Osteoblast (primary cell): ENCODE data around the gene BORCS5. TPM values are rescaled to one million over a fixed set of nuclear protein-coding genes. Genes with fewer than 3 reads are reported as not detected.

Experiments used
- DNase-seq: peaks from one replicate; pipeline ENCODE4 v3.0.0; 2011; ENCODE audit warnings: low spot score, mixed read lengths; ENCODE audit not compliant: insufficient read length; ENCODE audit errors: missing footprints
- H2AFZ ChIP-seq: 2 replicates; pipeline ENCODE4 v1.6.0; 2011; ENCODE audit warnings: mild to moderate bottlenecking, low read length
- H3K27ac ChIP-seq: 2 replicates; pipeline ENCODE4 v1.5.1; 2011; ENCODE audit warnings: mild to moderate bottlenecking, low read depth, low read length, moderate library complexity
- H3K27me3 ChIP-seq: 2 replicates; pipeline ENCODE4 v1.6.0; 2012; ENCODE audit warnings: mild to moderate bottlenecking, control low read depth, inconsistent platforms, low read length, moderate library complexity; ENCODE audit not compliant: insufficient read depth
- H3K36me3 ChIP-seq: 2 replicates; pipeline ENCODE4 v1.5.1; 2011; ENCODE audit warnings: mild to moderate bottlenecking, low read length, control low read depth, moderate library complexity; ENCODE audit not compliant: insufficient read depth
- H3K4me1 ChIP-seq: 2 replicates; pipeline ENCODE4 v1.5.1; 2011; ENCODE audit warnings: mild to moderate bottlenecking, low read length, control low read depth, moderate library complexity; ENCODE audit not compliant: insufficient read depth
- H3K4me2 ChIP-seq: 2 replicates; pipeline ENCODE4 v1.6.0; 2011; ENCODE audit warnings: mild to moderate bottlenecking, low read length; ENCODE audit not compliant: insufficient read depth
- H3K4me3 ChIP-seq: fragments of 200-600 bp; sonication (generic); 3 replicates; pipeline ENCODE4 v1.5.1; 2012; ENCODE audit warnings: mild to moderate bottlenecking, low read length, inconsistent platforms; ENCODE audit not compliant: insufficient read depth
- H3K79me2 ChIP-seq: 2 replicates; pipeline ENCODE4 v1.6.0; 2012; ENCODE audit warnings: mild to moderate bottlenecking, low read length, control low read depth, inconsistent platforms; ENCODE audit not compliant: insufficient read depth
- H3K9me3 ChIP-seq: 2 replicates; pipeline ENCODE4 v1.5.1; 2011; ENCODE audit warnings: low read depth, low read length, control low read depth
- H4K20me1 ChIP-seq: 2 replicates; pipeline ENCODE4 v1.6.0; 2012; ENCODE audit warnings: mild to moderate bottlenecking, low read length, control low read depth; ENCODE audit not compliant: insufficient read depth
- CTCF ChIP-seq: IDR thresholded peaks from 2 replicates; pipeline ENCODE4 v1.5.1; 2011; ENCODE audit warnings: mild to moderate bottlenecking, low read depth, low read length, moderate library complexity; ENCODE audit errors: extremely low read depth
- total RNA-seq: library from RNA; depleted of rRNA; stranded (reverse); fragments of >200 nt; gene quantifications from 2 replicates; pipeline ENCODE4 v1.2.3, GENCODE V29; 2012

Gene BORCS5
- total RNA-seq, 1 donor = 14.8 TPM

GRCh38 chr12:12511895-12512711, 155.2 kb downstream of the BORCS5 start:
- no peak overlapping the region for H2AFZ ChIP-seq
- TF ChIP-seq CTCF = no peak
- no peak for DNase-seq
- no peaks in the 10 kb centered on the region for H3K79me2 ChIP-seq
- H3K36me3 ChIP-seq = no peaks in the 10 kb centered on the region
- no peak overlapping the region for H3K27ac ChIP-seq
- peaks cover 32% of the 10 kb centered on the region for H3K4me1 ChIP-seq
- no peak overlapping the region for H3K4me3 ChIP-seq
- H4K20me1 ChIP-seq = no peaks in the 10 kb centered on the region
- no peak overlapping the region for H3K4me2 ChIP-seq
- no peaks in the 10 kb centered on the region for H3K27me3 ChIP-seq
- no peaks in the 10 kb centered on the region for H3K9me3 ChIP-seq

- no peaks in the 10 kb centered on the region for H3K27me3 ChIP-seq
- peaks cover 25% of the 10 kb centered on the region for H3K4me1 ChIP-seq
- H3K4me2 ChIP-seq = no peak overlapping the region
- TF ChIP-seq CTCF = no peak
- H3K4me3 ChIP-seq = no peak overlapping the region
- no peak overlapping the region for H3K27ac ChIP-seq
- no peak overlapping the region for H2AFZ ChIP-seq
- no peak for DNase-seq
- H3K36me3 ChIP-seq = peaks cover 3% of the 10 kb centered on the region
- no peaks in the 10 kb centered on the region for H4K20me1 ChIP-seq
- no peaks in the 10 kb centered on the region for H3K9me3 ChIP-seq
- H3K79me2 ChIP-seq = no peaks in the 10 kb centered on the region
These were observed 156.6 kb downstream of the BORCS5 start for GRCh38 chr12:12513416-12514006.

- Histone ChIP-seq H3K4me1 (no peaks in the 10 kb centered on the region), H3K27ac (no peak overlapping the region), H3K79me2 (no peaks in the 10 kb centered on the region), H3K27me3 (no peaks in the 10 kb centered on the region), H3K36me3 (peaks cover 8% of the 10 kb centered on the region), H3K9me3 (no peaks in the 10 kb centered on the region), H3K4me2 (no peak overlapping the region), H3K4me3 (no peak overlapping the region), H4K20me1 (no peaks in the 10 kb centered on the region), H2AFZ (no peak overlapping the region)
- DNase-seq = no peak
- TF ChIP-seq CTCF = no peak
These were observed 161.6 kb downstream of the BORCS5 start for GRCh38 chr12:12518464-12518845.

- no peak overlapping the region for H3K4me2 ChIP-seq
- no peak overlapping the region for H3K4me3 ChIP-seq
- no peak for TF ChIP-seq CTCF
- DNase-seq = no peak
- H3K27ac ChIP-seq = no peak overlapping the region
- H3K36me3 ChIP-seq = peaks cover 8% of the 10 kb centered on the region
- H3K27me3 ChIP-seq = no peaks in the 10 kb centered on the region
- H2AFZ ChIP-seq = no peak overlapping the region
- H3K79me2 ChIP-seq = no peaks in the 10 kb centered on the region
- H4K20me1 ChIP-seq = no peaks in the 10 kb centered on the region
- H3K9me3 ChIP-seq = no peaks in the 10 kb centered on the region
- no peaks in the 10 kb centered on the region for H3K4me1 ChIP-seq
These were observed 162.0 kb downstream of the BORCS5 start for GRCh38 chr12:12518919-12519318.
